CD14-positive monocyte (primary cell): ENCODE data around the gene LRRTM3. TPM values are rescaled to one million over a fixed set of nuclear protein-coding genes. Genes with fewer than 3 reads are reported as not detected.

ENCODE experiments used
- DNase-seq, 3 donors: peaks; one replicate each; pipeline ENCODE4 v3.0.0-alpha.2; 2011 to 2022
- H2AFZ ChIP-seq: 2 replicates; pipeline ENCODE4 v1.6.0; 2012; ENCODE audit warnings: mild to moderate bottlenecking, low read depth, low read length, inconsistent platforms; ENCODE audit not compliant: insufficient read depth, poor library complexity, severe bottlenecking
- H3K27ac ChIP-seq, 2 donors: 1 replicate in 1 of 2; 2 replicates in 1 of 2; pipeline ENCODE4 v1.5.1; 2012 to 2013; ENCODE audit warnings: low read length in 2 of 2, control low read depth in 1 of 2, inconsistent platforms in 1 of 2, low read depth in 1 of 2, mild to moderate bottlenecking in 1 of 2
- H3K27me3 ChIP-seq, 2 donors: one replicate each; pipeline versions ENCODE4 v1.6.0 to v1.6.1; 2011 to 2013; ENCODE audit warnings: low read length in 2 of 2; ENCODE audit not compliant: control insufficient read depth in 2 of 2, insufficient read depth in 2 of 2
- H3K36me3 ChIP-seq, 2 donors: replicated peaks in 1 of 2; 1 replicate in 1 of 2; 2 replicates in 1 of 2; pipeline versions ENCODE4 v1.5.1 to v1.6.1; 2012 to 2013; ENCODE audit warnings: low read length in 2 of 2, control low read depth in 1 of 2, inconsistent platforms in 1 of 2, mild to moderate bottlenecking in 1 of 2; ENCODE audit not compliant: insufficient read depth in 2 of 2, control insufficient read depth in 1 of 2
- H3K4me1 ChIP-seq, 2 donors: 1 replicate in 1 of 2; 2 replicates in 1 of 2; pipeline versions ENCODE4 v1.5.1 to v1.6.1; 2012 to 2013; ENCODE audit warnings: low read length in 2 of 2, control low read depth in 1 of 2, inconsistent platforms in 1 of 2, mild to moderate bottlenecking in 1 of 2, moderate library complexity in 1 of 2; ENCODE audit not compliant: insufficient read depth in 2 of 2, control insufficient read depth in 1 of 2
- H3K4me2 ChIP-seq: replicated peaks from 2 replicates; pipeline ENCODE3; 2012; ENCODE audit warnings: low read length, moderate library complexity, mild to moderate bottlenecking; ENCODE audit not compliant: poor library complexity, severe bottlenecking; ENCODE audit errors: extremely low read depth
- H3K4me3 ChIP-seq, 3 experiments: fragments of 200-600 bp in 1 of 3; sonication (generic) in 1 of 3; replicated peaks in 1 of 3; 1 replicate in 2 of 3; 2 replicates in 1 of 3; pipeline ENCODE4 v1.5.1; 2011 to 2013; ENCODE audit warnings: low read length in 3 of 3, mild to moderate bottlenecking in 3 of 3, control low read depth in 2 of 3, low read depth in 2 of 3, inconsistent platforms in 1 of 3, moderate library complexity in 1 of 3
- H3K79me2 ChIP-seq: 2 replicates; pipeline ENCODE4 v1.6.0; 2012; ENCODE audit warnings: mild to moderate bottlenecking, control low read depth, inconsistent platforms, low read length, moderate library complexity; ENCODE audit not compliant: insufficient read depth
- H3K9ac ChIP-seq: 2 replicates; pipeline ENCODE4 v1.6.0; 2017; ENCODE audit warnings: low read length, mild to moderate bottlenecking; ENCODE audit not compliant: insufficient read depth, poor library complexity, severe bottlenecking
- H3K9me3 ChIP-seq, 2 donors: replicated peaks in 1 of 2; 1 replicate in 1 of 2; 2 replicates in 1 of 2; pipeline versions ENCODE4 v1.5.1 to v1.6.1; 2012 to 2013; ENCODE audit warnings: low read length in 2 of 2, control low read depth in 1 of 2; ENCODE audit not compliant: control insufficient read depth in 1 of 2, insufficient read depth in 1 of 2
- H4K20me1 ChIP-seq: 2 replicates; pipeline ENCODE4 v1.6.0; 2012; ENCODE audit warnings: mild to moderate bottlenecking, low read length, control low read depth, moderate library complexity; ENCODE audit not compliant: insufficient read depth
- H3K27ac Mint-ChIP-seq, 7 donors: one replicate each; pipeline ENCODE4 v1.8.0; 2020; ENCODE audit warnings: mild to moderate bottlenecking in 7 of 7, mixed read lengths in 7 of 7, moderate library complexity in 6 of 7, inconsistent platforms in 2 of 7
- H3K27me3 Mint-ChIP-seq, 3 donors: one replicate each; pipeline ENCODE4 v1.8.0; 2021 to 2022; ENCODE audit warnings: low read depth in 3 of 3, mild to moderate bottlenecking in 3 of 3, mixed read lengths in 3 of 3, moderate library complexity in 3 of 3, inconsistent platforms in 1 of 3
- H3K36me3 Mint-ChIP-seq, 2 donors: one replicate each; pipeline ENCODE4 v1.8.0; 2020; ENCODE audit warnings: mixed read lengths in 2 of 2, inconsistent platforms in 1 of 2, mild to moderate bottlenecking in 1 of 2
- H3K4me1 Mint-ChIP-seq: one replicate; pipeline ENCODE4 v1.8.0; 2020; ENCODE audit warnings: mild to moderate bottlenecking, mixed read lengths
- H3K4me3 Mint-ChIP-seq, 2 donors: one replicate each; pipeline ENCODE4 v1.8.0; 2020; ENCODE audit warnings: mild to moderate bottlenecking in 2 of 2, mixed read lengths in 2 of 2, moderate library complexity in 1 of 2
- H3K9me3 Mint-ChIP-seq, 7 donors: one replicate each; pipeline ENCODE4 v1.8.0; 2020 to 2022; ENCODE audit warnings: mixed read lengths in 7 of 7, mild to moderate bottlenecking in 6 of 7, moderate library complexity in 6 of 7, inconsistent platforms in 2 of 7
- CTCF ChIP-seq: fragments of 200-600 bp; IDR thresholded peaks from one replicate; pipeline ENCODE4 v1.8.0; 2022; ENCODE audit warnings: antibody characterized with exemption, mild to moderate bottlenecking
- WGBS: methylation state at CpG from one replicate; pipeline ENCODE4 v1.1.5; 2013; ENCODE audit warnings: missing lambda C conversion rate; ENCODE audit not compliant: insufficient coverage; 5-methylcytosine and 5-hydroxymethylcytosine counted together
- intact Hi-C, 2 donors: fragments of 100-400 bp; cut with micrococcal nuclease; formaldehyde crosslinking; loops; one replicate each; pipeline versions ENCODE4 v1.15.0 to v1.15.1; 2023
- polyA plus RNA-seq, 3 donors: library from polyadenylated mRNA; depleted of rRNA in 1 of 3; unstranded in 2 of 3; stranded (reverse) in 1 of 3; fragments of 300-500 nt in 2 of 3; fragments of >200 nt in 1 of 3; fragmentation: Illumina TruSeq in 2 of 3; gene quantifications; 1 replicate in 2 of 3; 2 replicates in 1 of 3; pipeline ENCODE4 v1.2.3, GENCODE V29; 2012 to 2021

The LRRTM3 gene
- polyA plus RNA-seq, 3 donors: not detected

GRCh38 chr10:67011981-67012380, 86.1 kb downstream of the LRRTM3 start:
- no CpG with 5 or more reads among the region's 3 CpGs for WGBS
- Histone ChIP-seq H3K9ac (no peak overlapping the region), H3K4me2 (no peak overlapping the region), H4K20me1 (no peaks in the 10 kb centered on the region), H2AFZ (no peak overlapping the region), H3K27ac (no peak overlapping the region), H3K9me3 (no peaks in the 10 kb centered on the region), H3K4me1 (no peaks in the 10 kb centered on the region), H3K27me3 (no peaks in the 10 kb centered on the region), H3K4me3 (no peak overlapping the region), H3K79me2 (no peaks in the 10 kb centered on the region), H3K36me3 (no peaks in the 10 kb centered on the region)
- no peak overlapping the region for H3K27ac Mint-ChIP-seq
- H3K4me3 Mint-ChIP-seq: no peak overlapping the region
- intact Hi-C loops: no loop called here
- H3K9me3 Mint-ChIP-seq: peaks cover 0 to 2% (median 0%) of the 10 kb centered on the region in 7 donors
- no peaks in the 10 kb centered on the region for H3K27me3 Mint-ChIP-seq
- no peaks in the 10 kb centered on the region for H3K36me3 Mint-ChIP-seq
- TF ChIP-seq CTCF: no peak
- DNase-seq: no peak
- H3K4me1 Mint-ChIP-seq: no peaks in the 10 kb centered on the region

- Mint-ChIP-seq H3K4me3 (no peak overlapping the region), H3K27me3 (no peaks in the 10 kb centered on the region), H3K4me1 (no peaks in the 10 kb centered on the region), H3K27ac (no peak overlapping the region), H3K36me3 (no peaks in the 10 kb centered on the region), H3K9me3 (peaks cover 0 to 4% (median 0%) of the 10 kb centered on the region in 7 donors)
- WGBS: no CpG with 5 or more reads among the region's 1 CpG
- H3K4me1 ChIP-seq: no peaks in the 10 kb centered on the region
- no peak for TF ChIP-seq CTCF
- no peak overlapping the region for H3K4me2 ChIP-seq
- no peaks in the 10 kb centered on the region for H3K27me3 ChIP-seq
- H3K79me2 ChIP-seq: no peaks in the 10 kb centered on the region
- no peak overlapping the region for H2AFZ ChIP-seq
- H3K9me3 ChIP-seq: no peaks in the 10 kb centered on the region
- H4K20me1 ChIP-seq: no peaks in the 10 kb centered on the region
- no peak overlapping the region for H3K27ac ChIP-seq
- DNase-seq: no peak
- intact Hi-C loops: no loop called here
- H3K4me3 ChIP-seq: no peak overlapping the region
- no peaks in the 10 kb centered on the region for H3K36me3 ChIP-seq
- H3K9ac ChIP-seq: no peak overlapping the region
These were observed 89.4 kb downstream of the LRRTM3 start for GRCh38 chr10:67015225-67015624.
